ENCODE results near the gene TRERF1.

Gene TRERF1

DNA sequence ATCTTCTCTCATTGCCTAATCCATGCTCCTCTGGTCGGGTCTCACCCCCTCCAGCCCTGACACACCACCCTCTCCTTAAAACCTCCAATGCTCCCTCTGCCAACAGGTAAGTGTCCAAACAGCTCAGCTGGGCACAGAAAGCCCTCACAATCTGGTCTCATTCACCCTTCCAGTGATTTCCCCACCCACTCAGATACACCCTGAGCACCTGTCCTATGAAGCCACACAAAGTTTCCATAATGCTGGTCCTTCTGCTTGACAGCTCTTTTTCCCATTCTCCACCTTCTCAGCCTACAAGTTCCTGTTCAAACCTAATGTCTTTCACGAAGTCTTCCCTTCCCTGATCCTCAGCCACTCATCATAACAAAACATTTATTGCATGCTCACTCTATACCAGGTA is 164.0 kb downstream of the TRERF1 start:
- DNase-seq (ENCODE audit: low read depth) = no peak
- TF ChIP-seq, protein P1, sequence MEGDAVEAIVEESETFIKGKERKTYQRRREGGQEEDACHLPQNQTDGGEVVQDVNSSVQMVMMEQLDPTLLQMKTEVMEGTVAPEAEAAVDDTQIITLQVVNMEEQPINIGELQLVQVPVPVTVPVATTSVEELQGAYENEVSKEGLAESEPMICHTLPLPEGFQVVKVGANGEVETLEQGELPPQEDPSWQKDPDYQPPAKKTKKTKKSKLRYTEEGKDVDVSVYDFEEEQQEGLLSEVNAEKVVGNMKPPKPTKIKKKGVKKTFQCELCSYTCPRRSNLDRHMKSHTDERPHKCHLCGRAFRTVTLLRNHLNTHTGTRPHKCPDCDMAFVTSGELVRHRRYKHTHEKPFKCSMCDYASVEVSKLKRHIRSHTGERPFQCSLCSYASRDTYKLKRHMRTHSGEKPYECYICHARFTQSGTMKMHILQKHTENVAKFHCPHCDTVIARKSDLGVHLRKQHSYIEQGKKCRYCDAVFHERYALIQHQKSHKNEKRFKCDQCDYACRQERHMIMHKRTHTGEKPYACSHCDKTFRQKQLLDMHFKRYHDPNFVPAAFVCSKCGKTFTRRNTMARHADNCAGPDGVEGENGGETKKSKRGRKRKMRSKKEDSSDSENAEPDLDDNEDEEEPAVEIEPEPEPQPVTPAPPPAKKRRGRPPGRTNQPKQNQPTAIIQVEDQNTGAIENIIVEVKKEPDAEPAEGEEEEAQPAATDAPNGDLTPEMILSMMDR (conservative IDR thresholded peaks at IDR 0.05; ENCODE audit: low read depth, low read length) = no peak
- no peak overlapping the region for H3K4me3 ChIP-seq (ENCODE audit: low read length)

DNA sequence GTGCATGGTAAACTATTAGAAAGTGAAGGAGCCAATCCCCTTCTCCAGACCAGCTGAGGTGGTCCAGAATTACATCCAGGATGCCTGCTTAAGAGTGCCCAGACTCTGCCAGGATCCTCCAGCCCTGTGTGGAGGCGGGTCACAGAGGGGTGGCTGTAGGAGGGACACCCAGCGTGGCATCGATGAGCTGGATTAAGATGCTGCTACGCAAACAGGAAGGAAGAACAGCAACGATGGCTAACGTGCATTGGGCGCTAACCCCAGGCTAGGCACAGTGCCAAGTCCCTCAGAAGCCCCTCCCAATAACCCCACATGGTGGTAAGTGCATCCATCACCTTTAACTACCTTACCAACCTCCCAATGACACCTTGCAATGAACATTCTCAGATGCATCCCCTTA is 170.2 kb downstream of the TRERF1 start:
- TF ChIP-seq, protein P1 (conservative IDR thresholded peaks at IDR 0.05; ENCODE audit: low read depth, low read length) = no peak
- H3K4me3 ChIP-seq (ENCODE audit: low read length) = no peak overlapping the region
- no peak for DNase-seq (ENCODE audit: low read depth)

DNA sequence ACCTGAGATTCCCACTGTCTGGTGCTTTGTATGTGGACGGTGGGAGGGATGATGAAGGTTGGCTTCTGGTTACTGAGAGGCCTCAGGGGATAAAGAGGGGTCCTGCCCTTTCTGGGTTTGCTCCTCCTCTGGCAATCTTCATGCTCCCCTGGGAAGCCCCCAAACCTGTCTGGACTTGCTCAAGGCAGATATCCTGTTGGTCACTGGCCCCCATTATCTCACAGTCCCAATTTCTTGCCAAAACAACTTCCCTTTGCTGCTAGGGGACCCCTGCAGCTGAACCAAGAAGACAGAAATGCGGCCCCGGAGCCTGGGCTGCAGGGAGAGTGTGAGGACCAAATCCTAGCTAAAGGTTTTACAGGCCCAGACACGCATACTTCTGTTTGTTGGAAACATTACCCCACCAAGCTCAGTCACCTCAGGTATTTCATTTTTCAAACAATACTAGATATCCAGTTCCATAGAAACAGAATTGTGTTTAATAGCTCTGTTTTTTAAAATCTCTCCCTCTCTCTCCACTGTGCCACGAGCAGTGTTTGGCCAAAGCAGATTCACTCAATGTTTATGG is 170.7 kb downstream of the TRERF1 start:
- TF ChIP-seq, protein P1 (conservative IDR thresholded peaks at IDR 0.05; ENCODE audit: low read depth, low read length) = no peak
- no peak for DNase-seq (ENCODE audit: low read depth)
- H3K4me3 ChIP-seq (ENCODE audit: low read length) = no peak overlapping the region

DNA sequence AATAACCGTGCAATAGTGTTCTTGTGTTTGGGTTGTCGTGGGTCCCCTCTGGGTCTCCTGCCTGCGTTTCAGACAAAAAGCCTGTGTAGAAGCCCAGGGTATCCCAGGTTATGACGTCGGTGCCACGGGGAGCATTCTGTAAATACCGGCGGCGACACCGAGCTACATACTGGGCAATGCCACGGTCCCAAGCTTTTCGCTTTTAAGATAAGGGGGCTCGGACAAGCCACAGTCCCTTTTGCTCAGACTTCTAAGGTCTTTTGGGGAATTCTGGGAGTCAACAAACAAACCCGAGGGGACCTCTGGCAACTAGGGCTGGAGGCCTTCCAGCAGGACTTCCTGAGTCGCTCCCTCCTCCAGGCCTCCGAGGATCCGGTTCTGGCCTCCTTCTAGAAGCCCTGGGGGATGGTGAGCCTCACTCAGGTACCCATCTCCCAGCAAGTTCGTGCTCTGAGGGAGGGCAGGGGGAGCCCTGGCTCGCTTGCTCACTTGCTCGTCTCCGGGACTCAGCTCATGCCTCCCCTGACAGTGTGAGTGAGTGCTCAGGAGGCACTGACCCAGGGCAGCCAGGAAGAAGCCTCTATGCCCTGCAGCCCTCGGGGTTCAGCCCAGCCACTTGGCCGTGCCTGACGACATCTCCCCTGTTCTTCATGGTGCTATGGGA is 171.6 kb downstream of the TRERF1 start:
- no peak for DNase-seq (ENCODE audit: low read depth)
- no peak overlapping the region for H3K4me3 ChIP-seq (ENCODE audit: low read length)
- TF ChIP-seq, protein P1 (conservative IDR thresholded peaks at IDR 0.05; ENCODE audit: low read depth, low read length) = no peak

DNA sequence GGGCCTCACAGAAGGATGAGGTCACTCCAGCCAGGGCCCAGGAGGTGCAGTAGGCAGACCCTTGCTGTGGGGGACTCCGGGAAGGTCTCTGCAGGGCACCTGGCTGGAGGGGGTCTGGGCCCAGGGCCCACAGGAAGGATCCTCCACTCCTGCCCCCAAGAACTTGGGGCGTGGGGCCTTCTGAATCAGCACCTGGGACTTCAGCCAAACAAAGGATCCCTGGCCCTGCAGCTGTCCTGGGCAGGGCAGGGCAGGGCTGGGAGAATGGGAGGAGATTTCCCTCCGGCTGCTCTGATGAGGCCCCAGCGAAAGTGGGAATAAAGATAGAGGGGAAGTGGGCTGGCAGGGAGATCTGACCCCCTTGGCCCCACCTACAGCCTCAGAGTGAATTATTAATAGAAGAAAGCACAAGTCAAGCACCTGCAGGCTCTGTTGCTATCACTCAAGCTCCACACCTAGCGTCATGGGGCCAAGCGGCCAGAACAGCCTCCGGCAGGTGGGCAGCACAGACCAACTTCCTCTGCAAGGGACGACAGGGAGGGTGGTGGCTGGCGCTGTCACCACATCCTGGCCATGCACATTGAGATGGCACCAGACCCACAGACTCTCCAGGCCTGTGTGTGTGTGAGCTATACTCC is 172.5 kb downstream of the TRERF1 start:
- TF ChIP-seq, protein P1 (conservative IDR thresholded peaks at IDR 0.05; ENCODE audit: low read depth, low read length) = no peak
- DNase-seq (ENCODE audit: low read depth) = no peak
- no peak overlapping the region for H3K4me3 ChIP-seq (ENCODE audit: low read length)

DNA sequence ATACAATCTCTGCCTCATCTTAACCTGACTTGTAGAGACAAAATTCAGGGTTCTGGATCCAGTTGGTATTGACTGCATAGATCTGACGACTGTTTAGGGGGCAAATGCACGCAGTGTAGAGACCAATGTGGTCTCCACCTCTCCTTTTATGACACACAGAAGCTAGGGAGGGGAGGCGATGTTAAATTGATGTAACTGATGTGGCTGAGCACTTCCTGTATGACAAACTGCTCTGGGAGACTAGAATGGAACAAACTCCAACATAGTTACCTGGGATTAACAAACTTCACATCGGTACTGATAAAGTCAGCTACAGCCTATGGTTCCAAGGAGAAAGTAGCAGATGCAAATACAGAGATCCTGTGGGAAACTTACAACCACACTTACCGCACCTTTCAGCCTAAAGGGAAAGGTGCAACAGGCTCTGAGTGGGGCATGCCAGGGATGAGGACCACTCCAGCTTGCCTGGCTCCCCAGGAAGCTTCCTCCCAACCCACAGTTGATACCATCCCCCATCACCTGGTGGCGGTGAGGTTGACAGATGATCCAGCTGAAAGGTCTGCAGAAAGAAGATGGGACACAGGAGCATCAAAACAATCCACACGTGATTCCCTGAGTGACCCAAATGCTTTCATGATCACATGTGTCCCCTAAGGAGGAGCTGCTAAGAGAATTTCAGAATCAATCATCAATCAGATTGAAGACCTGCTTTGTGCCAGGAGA is 173.4 kb downstream of the TRERF1 start:
- TF ChIP-seq, protein P1 (conservative IDR thresholded peaks at IDR 0.05; ENCODE audit: low read depth, low read length) = no peak
- H3K4me3 ChIP-seq (ENCODE audit: low read length) = no peak overlapping the region
- no peak for DNase-seq (ENCODE audit: low read depth)

Data from retinal pigment epithelial cell (primary cell).